ENCODE measurements around the gene EMC7.
"Not testable (repeated sequence)": the region's sequence is repeated elsewhere in the genome, so short reads cannot be mapped to it uniquely, and the experiment has no call there.

EMC7 gene

DNA sequence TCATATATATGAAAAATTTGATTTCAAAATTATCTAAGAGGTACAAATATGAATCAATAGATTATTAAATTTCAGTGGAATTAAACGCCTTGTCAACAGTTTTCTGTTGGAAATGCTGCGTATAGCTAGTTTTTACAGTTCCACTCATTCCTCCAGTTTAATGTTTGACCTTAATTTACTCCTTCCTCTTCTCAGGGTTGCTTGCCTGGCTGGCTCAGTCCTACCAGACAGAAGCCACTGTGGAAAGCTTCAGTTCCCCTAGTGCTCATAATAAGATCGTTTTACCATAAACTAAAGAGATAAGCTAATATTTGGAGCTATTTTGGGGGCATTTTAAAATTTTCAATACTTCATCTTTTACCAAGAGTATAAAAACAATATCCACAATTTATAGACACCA is 22.8 kb downstream of the EMC7 start:
- no peak overlapping the region for H3K9ac ChIP-seq (ENCODE audit: low read depth, low read length)
- H3K4me3 ChIP-seq (ENCODE audit: low read length): no peak overlapping the region
- no peaks in the 10 kb centered on the region for H3K4me1 ChIP-seq (ENCODE audit: insufficient read depth, low read length)
- no peak overlapping the region for H3K27ac ChIP-seq (ENCODE audit: low read length)
- H3K36me3 ChIP-seq (ENCODE audit: insufficient read depth, low read depth, low read length): peaks cover 6% of the 10 kb centered on the region
- H3K9me3 ChIP-seq (ENCODE audit: insufficient read depth, low read depth, low read length): no peaks in the 10 kb centered on the region
- H3K27me3 ChIP-seq (ENCODE audit: insufficient read depth, low read length): no peaks in the 10 kb centered on the region

DNA sequence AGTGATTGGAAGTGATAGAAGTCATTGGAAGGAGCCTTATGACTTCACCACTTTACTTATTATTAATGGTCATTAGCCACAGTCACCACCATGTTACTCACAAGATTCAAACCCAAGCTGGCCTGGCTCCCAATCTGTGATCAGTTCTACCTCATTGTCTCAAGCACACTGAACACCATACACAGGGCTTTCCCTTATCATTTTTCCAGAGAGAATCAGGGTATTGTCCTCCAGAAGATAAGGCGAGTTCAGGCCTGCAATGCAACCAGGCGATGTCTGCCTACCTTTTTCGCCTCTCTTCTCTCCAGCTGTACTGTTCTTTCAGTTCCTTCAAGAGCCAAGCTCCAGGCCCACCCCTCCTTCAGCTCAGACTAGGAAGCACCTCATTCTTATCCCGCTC is 24.9 kb downstream of the EMC7 start:
- H3K27ac ChIP-seq (ENCODE audit: low read length): no peak overlapping the region
- no peaks in the 10 kb centered on the region for H3K27me3 ChIP-seq (ENCODE audit: insufficient read depth, low read length)
- no peak overlapping the region for H3K9ac ChIP-seq (ENCODE audit: low read depth, low read length)
- H3K4me3 ChIP-seq (ENCODE audit: low read length): no peak overlapping the region
- H3K36me3 ChIP-seq (ENCODE audit: insufficient read depth, low read depth, low read length): no peaks in the 10 kb centered on the region
- H3K9me3 ChIP-seq (ENCODE audit: insufficient read depth, low read depth, low read length): no peaks in the 10 kb centered on the region
- H3K4me1 ChIP-seq (ENCODE audit: insufficient read depth, low read length): no peaks in the 10 kb centered on the region

- H3K4me3 ChIP-seq (ENCODE audit: low read length): no peak overlapping the region
- no peak overlapping the region for H3K9ac ChIP-seq (ENCODE audit: low read depth, low read length)
- no peaks in the 10 kb centered on the region for H3K9me3 ChIP-seq (ENCODE audit: insufficient read depth, low read depth, low read length)
- H3K27me3 ChIP-seq (ENCODE audit: insufficient read depth, low read length): no peaks in the 10 kb centered on the region
- H3K36me3 ChIP-seq (ENCODE audit: insufficient read depth, low read depth, low read length): no peaks in the 10 kb centered on the region
- H3K4me1 ChIP-seq (ENCODE audit: insufficient read depth, low read length): no peaks in the 10 kb centered on the region
- no peak overlapping the region for H3K27ac ChIP-seq (ENCODE audit: low read length)
Measured at GRCh38 chr15:34070003-34070402, 31.7 kb downstream of the EMC7 start.

GRCh38 chr15:34065941-34066340 is 35.7 kb downstream of the EMC7 start:
- Histone ChIP-seq H3K36me3 (ENCODE audit: insufficient read depth, low read depth, low read length) (no peaks in the 10 kb centered on the region), H3K4me3 (ENCODE audit: low read length) (no peak overlapping the region), H3K9me3 (ENCODE audit: insufficient read depth, low read depth, low read length) (no peaks in the 10 kb centered on the region), H3K27ac (ENCODE audit: low read length) (no peak overlapping the region), H3K4me1 (ENCODE audit: insufficient read depth, low read length) (no peaks in the 10 kb centered on the region), H3K27me3 (ENCODE audit: insufficient read depth, low read length) (no peaks in the 10 kb centered on the region), H3K9ac (ENCODE audit: low read depth, low read length) (no peak overlapping the region)

DNA sequence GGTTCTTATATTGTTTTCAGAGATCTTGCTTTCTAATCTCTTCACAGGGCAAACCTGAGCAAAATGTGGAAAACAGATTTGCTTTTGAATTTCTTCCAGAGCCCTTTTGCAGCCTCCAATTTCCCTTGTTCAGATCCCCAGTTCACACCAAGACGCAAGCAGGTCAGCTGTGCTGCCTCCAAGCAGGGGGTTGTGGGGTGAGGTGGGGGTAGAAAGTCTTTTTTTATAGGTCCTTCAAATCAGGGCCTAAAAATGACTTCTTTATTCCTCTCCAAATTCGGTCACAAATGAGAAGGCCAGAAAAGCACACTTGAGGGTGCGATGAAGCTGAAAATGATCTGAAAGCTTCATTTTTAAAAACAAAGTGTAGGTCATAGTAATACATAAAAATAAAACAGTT is 36.4 kb downstream of the EMC7 start:
- no peak overlapping the region for H3K4me3 ChIP-seq (ENCODE audit: low read length)
- no peaks in the 10 kb centered on the region for H3K27me3 ChIP-seq (ENCODE audit: insufficient read depth, low read length)
- H3K4me1 ChIP-seq (ENCODE audit: insufficient read depth, low read length): no peaks in the 10 kb centered on the region
- no peaks in the 10 kb centered on the region for H3K9me3 ChIP-seq (ENCODE audit: insufficient read depth, low read depth, low read length)
- H3K27ac ChIP-seq (ENCODE audit: low read length): no peak overlapping the region
- no peaks in the 10 kb centered on the region for H3K36me3 ChIP-seq (ENCODE audit: insufficient read depth, low read depth, low read length)
- no peak overlapping the region for H3K9ac ChIP-seq (ENCODE audit: low read depth, low read length)

- no peaks in the 10 kb centered on the region for H3K9me3 ChIP-seq (ENCODE audit: insufficient read depth, low read depth, low read length)
- no peaks in the 10 kb centered on the region for H3K36me3 ChIP-seq (ENCODE audit: insufficient read depth, low read depth, low read length)
- no peak overlapping the region for H3K9ac ChIP-seq (ENCODE audit: low read depth, low read length)
- no peaks in the 10 kb centered on the region for H3K4me1 ChIP-seq (ENCODE audit: insufficient read depth, low read length)
- H3K27ac ChIP-seq (ENCODE audit: low read length): no peak overlapping the region
- no peaks in the 10 kb centered on the region for H3K27me3 ChIP-seq (ENCODE audit: insufficient read depth, low read length)
- no peak overlapping the region for H3K4me3 ChIP-seq (ENCODE audit: low read length)
Measured at GRCh38 chr15:34064438-34064837, 37.2 kb downstream of the EMC7 start.

DNA sequence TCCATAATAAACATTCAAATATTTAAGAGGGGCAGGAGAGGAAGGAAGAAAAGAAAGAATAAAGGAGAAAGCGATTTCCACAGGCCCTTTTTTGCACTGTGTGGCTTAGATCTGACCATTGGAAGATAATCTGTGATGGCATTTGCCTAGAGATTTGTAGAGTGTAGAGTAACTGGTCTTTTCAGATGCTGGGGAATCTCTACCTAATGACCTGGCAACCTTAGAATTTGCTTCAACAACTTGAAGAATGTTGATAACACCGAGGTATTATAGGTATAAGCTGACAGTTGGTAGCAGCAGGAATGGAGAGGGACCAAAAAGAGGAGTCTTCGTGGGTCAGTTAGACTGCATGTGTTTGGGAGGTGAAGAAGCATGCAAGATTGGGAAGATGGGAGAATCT is 41.7 kb downstream of the EMC7 start:
- Histone ChIP-seq H3K4me1 (ENCODE audit: insufficient read depth, low read length) (no peaks in the 10 kb centered on the region), H3K27me3 (ENCODE audit: insufficient read depth, low read length) (no peaks in the 10 kb centered on the region), H3K9me3 (ENCODE audit: insufficient read depth, low read depth, low read length) (no peaks in the 10 kb centered on the region), H3K36me3 (ENCODE audit: insufficient read depth, low read depth, low read length) (no peaks in the 10 kb centered on the region), H3K4me3 (ENCODE audit: low read length) (no peak overlapping the region), H3K27ac (ENCODE audit: low read length) (no peak overlapping the region), H3K9ac (ENCODE audit: low read depth, low read length) (no peak overlapping the region)

DNA sequence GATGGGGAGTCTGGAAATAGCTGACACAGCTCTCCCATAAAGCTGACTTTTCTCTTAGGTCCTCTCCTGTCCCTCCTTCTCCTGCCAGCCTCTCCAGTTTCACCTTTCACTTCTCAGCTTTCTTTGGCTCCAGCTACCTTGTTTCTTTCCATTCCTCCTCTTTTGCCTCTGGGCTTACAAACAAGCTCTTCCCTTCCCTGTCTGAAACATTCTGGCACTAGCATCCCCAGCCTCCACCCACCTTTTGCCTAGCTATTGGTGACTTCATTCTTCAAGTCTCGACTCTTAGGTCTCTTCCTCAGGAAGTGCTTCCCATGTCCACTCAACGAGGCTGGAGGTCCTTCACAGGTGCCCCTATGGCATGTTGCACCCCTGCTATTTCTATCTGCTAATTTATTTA is 42.2 kb downstream of the EMC7 start:
- H3K27ac ChIP-seq (ENCODE audit: low read length): no peak overlapping the region
- no peaks in the 10 kb centered on the region for H3K9me3 ChIP-seq (ENCODE audit: insufficient read depth, low read depth, low read length)
- no peaks in the 10 kb centered on the region for H3K4me1 ChIP-seq (ENCODE audit: insufficient read depth, low read length)
- H3K36me3 ChIP-seq (ENCODE audit: insufficient read depth, low read depth, low read length): no peaks in the 10 kb centered on the region
- H3K4me3 ChIP-seq (ENCODE audit: low read length): no peak overlapping the region
- H3K27me3 ChIP-seq (ENCODE audit: insufficient read depth, low read length): no peaks in the 10 kb centered on the region
- no peak overlapping the region for H3K9ac ChIP-seq (ENCODE audit: low read depth, low read length)

DNA sequence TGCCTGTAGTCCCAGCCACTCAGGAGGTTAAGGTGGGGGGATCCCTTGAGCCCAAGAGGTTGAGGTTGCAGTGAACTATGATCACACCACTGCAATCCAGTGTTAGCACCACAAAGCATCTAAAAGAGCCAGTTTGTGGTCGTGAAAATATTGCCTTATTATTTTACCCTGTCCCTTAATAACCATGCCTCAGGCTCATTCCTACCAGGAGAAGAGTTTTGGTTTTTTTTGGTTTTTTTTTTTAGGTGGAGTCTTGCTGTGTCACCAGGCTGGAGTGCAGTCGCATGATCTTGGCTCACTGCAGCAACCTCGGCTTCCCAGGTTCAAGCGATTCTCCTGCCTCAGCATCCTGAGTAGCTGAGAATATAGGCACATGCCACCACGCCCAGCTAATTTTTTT is 44.8 kb downstream of the EMC7 start:
- Histone ChIP-seq H3K27me3 (ENCODE audit: insufficient read depth, low read length) (no peaks in the 10 kb centered on the region), H3K9me3 (ENCODE audit: insufficient read depth, low read depth, low read length) (no peaks in the 10 kb centered on the region), H3K4me1 (ENCODE audit: insufficient read depth, low read length) (no peaks in the 10 kb centered on the region), H3K4me3 (ENCODE audit: low read length) (no peak overlapping the region), H3K36me3 (ENCODE audit: insufficient read depth, low read depth, low read length) (no peaks in the 10 kb centered on the region), H3K9ac (ENCODE audit: low read depth, low read length) (no peak overlapping the region), H3K27ac (ENCODE audit: low read length) (no peak overlapping the region)

GRCh38 chr15:34055868-34056595 is 45.6 kb downstream of the EMC7 start:
- no peaks in the 10 kb centered on the region for H3K27me3 ChIP-seq (ENCODE audit: insufficient read depth, low read length)
- no peaks in the 10 kb centered on the region for H3K36me3 ChIP-seq (ENCODE audit: insufficient read depth, low read depth, low read length)
- H3K9me3 ChIP-seq (ENCODE audit: insufficient read depth, low read depth, low read length): no peaks in the 10 kb centered on the region; the same call in 1 of the 2 replicates
- H3K9ac ChIP-seq (ENCODE audit: low read depth, low read length): no peak overlapping the region
- H3K4me1 ChIP-seq (ENCODE audit: insufficient read depth, low read length): no peaks in the 10 kb centered on the region
- no peak overlapping the region for H3K27ac ChIP-seq (ENCODE audit: low read length)
- H3K4me3 ChIP-seq (ENCODE audit: low read length): no peak overlapping the region

- Histone ChIP-seq H3K4me3 (ENCODE audit: low read length) (no peak overlapping the region), H3K9ac (ENCODE audit: low read depth, low read length) (no peak overlapping the region), H3K4me1 (ENCODE audit: insufficient read depth, low read length) (no peaks in the 10 kb centered on the region), H3K27ac (ENCODE audit: low read length) (no peak overlapping the region), H3K27me3 (ENCODE audit: insufficient read depth, low read length) (no peaks in the 10 kb centered on the region), H3K36me3 (ENCODE audit: insufficient read depth, low read depth, low read length) (no peaks in the 10 kb centered on the region), H3K9me3 (ENCODE audit: insufficient read depth, low read depth, low read length) (no peaks in the 10 kb centered on the region; the same call in 1 of the 2 replicates)
Measured at GRCh38 chr15:34054081-34054707, 47.5 kb downstream of the EMC7 start.

DNA sequence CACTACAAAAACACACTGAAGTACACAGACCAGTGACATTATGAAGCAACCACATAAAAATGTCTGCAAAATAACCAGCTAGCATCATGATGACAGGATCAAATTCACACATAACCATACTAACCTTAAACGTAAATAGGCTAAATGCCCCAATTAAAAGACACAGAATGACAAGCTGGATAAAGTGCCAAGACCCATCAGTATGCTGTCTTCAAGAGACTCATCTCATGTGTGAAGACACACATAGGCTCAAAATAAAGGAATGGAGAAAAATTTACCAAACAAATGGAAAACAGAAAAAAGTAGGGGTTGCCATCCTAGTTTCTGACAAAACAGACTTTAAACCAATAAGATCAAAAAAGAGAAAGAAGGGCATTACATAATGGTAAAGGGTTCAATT is 51.3 kb downstream of the EMC7 start:
- not testable (repeated sequence) for H3K36me3 ChIP-seq (ENCODE audit: insufficient read depth, low read depth, low read length); H3K9ac ChIP-seq (ENCODE audit: low read depth, low read length); H3K27ac ChIP-seq (ENCODE audit: low read length); H3K27me3 ChIP-seq (ENCODE audit: insufficient read depth, low read length); H3K4me3 ChIP-seq (ENCODE audit: low read length); H3K4me1 ChIP-seq (ENCODE audit: insufficient read depth, low read length); H3K9me3 ChIP-seq (ENCODE audit: insufficient read depth, low read depth, low read length)

Data from iPS-20b (cell line).